B cell (primary cell): ENCODE data around the gene PIP4K2A. TPM values are rescaled to one million over a fixed set of nuclear protein-coding genes. Genes with fewer than 3 reads are reported as not detected.

ENCODE experiments used
- ATAC-seq: fragments of 200-7000 bp; cut with Tn5 transposase; one replicate; pipeline ENCODE4 v1.10.0; 2021; ENCODE audit warnings: low read depth, mild to moderate bottlenecking, moderate number of reproducible peaks, moderate library complexity
- CTCF ChIA-PET: fragments of 350-600 bp; sonication (Branson Sonifier 250); formaldehyde crosslinking; loops from one replicate; lab custom pipeline; 2021; ENCODE audit warnings: antibody characterized with exemption, inconsistent platforms; lab: Charles Lee
- POLR2A ChIA-PET: fragments of 350-600 bp; sonication (Branson Sonifier 250); formaldehyde crosslinking; loops from one replicate; lab custom pipeline; 2021; ENCODE audit warnings: antibody characterized with exemption; lab: Charles Lee
- DNase-seq: peaks from one replicate; pipeline ENCODE4 v3.0.0; 2013
- H2AFZ ChIP-seq: 2 replicates; pipeline ENCODE4 v1.6.1; 2012; ENCODE audit warnings: mild to moderate bottlenecking, low read depth, low read length; ENCODE audit not compliant: insufficient read depth, poor library complexity, severe bottlenecking
- H3K27ac ChIP-seq, 2 donors: 1 replicate in 1 of 2; 2 replicates in 1 of 2; pipeline ENCODE4 v1.5.1; 2012 to 2013; ENCODE audit warnings: low read length in 2 of 2, mild to moderate bottlenecking in 2 of 2, moderate library complexity in 1 of 2
- H3K27me3 ChIP-seq, 4 experiments: fragments of 200-600 bp in 1 of 4; sonication (generic) in 1 of 4; replicated peaks in 1 of 4; 1 replicate in 2 of 4; 2 replicates in 2 of 4; pipeline versions ENCODE4 v1.6.1 to v1.7.0; 2013 to 2016; ENCODE audit warnings: low read length in 3 of 4, mild to moderate bottlenecking in 2 of 4, mixed read lengths in 1 of 4, moderate library complexity in 1 of 4; ENCODE audit not compliant: insufficient read depth in 4 of 4, control insufficient read depth in 3 of 4; ENCODE audit errors: control extremely low read depth in 1 of 4
- H3K36me3 ChIP-seq, 2 experiments: replicated peaks in 1 of 2; 1 replicate in 1 of 2; 2 replicates in 1 of 2; pipeline versions ENCODE4 v1.6.1 to v1.7.1; 2013; ENCODE audit warnings: low read length in 1 of 2; ENCODE audit not compliant: insufficient read depth in 2 of 2, control insufficient read depth in 1 of 2; ENCODE audit errors: control extremely low read depth in 1 of 2, extremely low read depth in 1 of 2
- H3K4me1 ChIP-seq, 2 donors: fragments of 200-600 bp in 1 of 2; sonication (generic) in 1 of 2; 1 replicate in 1 of 2; 2 replicates in 1 of 2; pipeline versions ENCODE4 v1.5.1 to v1.6.1; 2013 to 2017; ENCODE audit warnings: low read length in 2 of 2; ENCODE audit not compliant: control insufficient read depth in 2 of 2, insufficient read depth in 2 of 2
- H3K4me2 ChIP-seq: replicated peaks from 2 replicates; pipeline ENCODE3; 2012; ENCODE audit warnings: mild to moderate bottlenecking, low read depth, low read length; ENCODE audit not compliant: poor library complexity, severe bottlenecking
- H3K4me3 ChIP-seq, 5 experiments: fragments of 200-600 bp in 1 of 5; sonication (generic) in 1 of 5; 1 replicate in 3 of 5; 2 replicates in 2 of 5; pipeline versions ENCODE4 v1.5.1 to v1.7.0; 2011 to 2016; ENCODE audit warnings: low read length in 4 of 5, mild to moderate bottlenecking in 4 of 5, low read depth in 2 of 5, control low read depth in 1 of 5, moderate library complexity in 1 of 5; ENCODE audit not compliant: insufficient read depth in 1 of 5; ENCODE audit errors: control extremely low read depth in 1 of 5, extremely low read depth in 1 of 5
- H3K79me2 ChIP-seq: fragments of 200-600 bp; sonication (generic); one replicate; pipeline ENCODE4 v1.6.0; 2016; ENCODE audit warnings: low read length; ENCODE audit not compliant: control insufficient read depth, insufficient read depth
- H3K9ac ChIP-seq: fragments of 200-600 bp; sonication (generic); 2 replicates; pipeline ENCODE4 v1.6.1; 2017; ENCODE audit warnings: mild to moderate bottlenecking, low read length, moderate library complexity
- H3K9me3 ChIP-seq, 3 donors: one replicate each; pipeline versions ENCODE4 v1.6.1 to v1.7.1; 2013; ENCODE audit warnings: low read length in 2 of 3; ENCODE audit not compliant: control insufficient read depth in 2 of 3, insufficient read depth in 1 of 3; ENCODE audit errors: control extremely low read depth in 1 of 3
- H4K20me1 ChIP-seq: 2 replicates; pipeline ENCODE4 v1.6.0; 2012; ENCODE audit warnings: mild to moderate bottlenecking, low read length; ENCODE audit not compliant: insufficient read depth, control insufficient read depth, poor library complexity, severe bottlenecking
- H3K27ac Mint-ChIP-seq: one replicate; pipeline ENCODE4 v1.8.0; 2021; ENCODE audit warnings: mixed read lengths
- H3K27me3 Mint-ChIP-seq: one replicate; pipeline ENCODE4 v1.8.0; 2021; ENCODE audit warnings: mixed read lengths
- H3K4me1 Mint-ChIP-seq: one replicate; pipeline ENCODE4 v1.8.0; 2021; ENCODE audit warnings: mixed read lengths
- H3K4me3 Mint-ChIP-seq: one replicate; pipeline ENCODE4 v1.8.0; 2021; ENCODE audit warnings: mixed read lengths
- H3K9me3 Mint-ChIP-seq: one replicate; pipeline ENCODE4 v1.8.0; 2022; ENCODE audit warnings: mixed read lengths; ENCODE audit not compliant: insufficient read depth
- EZH2 ChIP-seq: IDR thresholded peaks from 2 replicates; pipeline ENCODE4 v1.6.1; 2012; ENCODE audit warnings: borderline replicate concordance, low read depth, mild to moderate bottlenecking, moderate library complexity, low read length; ENCODE audit not compliant: insufficient read depth, poor library complexity, severe bottlenecking
- WGBS: methylation state at CpG from one replicate; pipeline ENCODE4 v1.1.5; 2013; ENCODE audit warnings: missing lambda C conversion rate; ENCODE audit not compliant: insufficient coverage; 5-methylcytosine and 5-hydroxymethylcytosine counted together
- intact Hi-C: fragments of 100-400 bp; cut with micrococcal nuclease; formaldehyde crosslinking; loops from one replicate; pipeline ENCODE4 v1.10.0; 2022
- polyA plus RNA-seq: library from polyadenylated mRNA; depleted of rRNA; stranded (reverse); fragments of >200 nt; gene quantifications from 2 replicates; pipeline ENCODE4 v1.2.3, GENCODE V29; 2012
- total RNA-seq, 2 donors: library from RNA; stranded (reverse); fragments of 120-200 nt in 1 of 2; gene quantifications; 1 replicate in 1 of 2; 2 replicates in 1 of 2; pipeline versions ENCODE4 v1.2.3 to v1.2.4, GENCODE V29; 2013 to 2022
- TF ChIP-seq, protein P1 (sequence below): fragments of 200-600 bp; IDR thresholded peaks from one replicate; pipeline ENCODE4 v1.8.0; 2022; ENCODE audit warnings: antibody characterized with exemption, mild to moderate bottlenecking

PIP4K2A gene
- total and polyA plus RNA-seq, 2 donors (not counting 1 experiment from before 2014, with no cell fraction given) = 21.8 to 103 TPM

DNA sequence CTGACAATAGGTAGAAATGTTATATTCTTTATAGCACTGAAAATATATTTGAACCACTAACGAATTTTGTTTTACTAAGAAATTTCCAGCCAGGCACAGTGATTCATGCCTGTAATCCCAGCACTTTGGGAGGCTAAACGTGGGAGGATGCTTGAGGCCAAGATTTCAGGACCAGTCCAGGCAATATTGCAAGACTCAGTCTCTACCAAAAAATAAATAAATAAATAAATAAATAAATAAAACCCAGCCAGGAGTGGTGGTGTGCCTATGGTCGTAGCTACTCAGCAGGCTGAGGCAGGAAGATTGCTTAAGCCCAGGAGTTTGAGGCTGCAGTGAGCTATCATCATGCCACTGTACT lies 39.8 kb downstream of the PIP4K2A start:
- Histone ChIP-seq H3K27ac (no peak overlapping the region), H3K4me3 (no peak overlapping the region), H4K20me1 (peaks cover 67% of the 10 kb centered on the region), H3K4me2 (no peak overlapping the region), H3K79me2 (peaks cover 100% of the 10 kb centered on the region), H2AFZ (no peak overlapping the region), H3K4me1 (peaks cover 15 to 19% of the 10 kb centered on the region in 2 donors), H3K9ac (no peak overlapping the region), H3K27me3 (no peaks in the 10 kb centered on the region), H3K9me3 (peaks cover 0 to 1% (median 0%) of the 10 kb centered on the region in 3 donors), H3K36me3 (peaks cover 0 to 1% of the 10 kb centered on the region in 2 experiments)
- DNase-seq (no peak), ATAC-seq (no peak)
- TF ChIP-seq, protein P1, sequence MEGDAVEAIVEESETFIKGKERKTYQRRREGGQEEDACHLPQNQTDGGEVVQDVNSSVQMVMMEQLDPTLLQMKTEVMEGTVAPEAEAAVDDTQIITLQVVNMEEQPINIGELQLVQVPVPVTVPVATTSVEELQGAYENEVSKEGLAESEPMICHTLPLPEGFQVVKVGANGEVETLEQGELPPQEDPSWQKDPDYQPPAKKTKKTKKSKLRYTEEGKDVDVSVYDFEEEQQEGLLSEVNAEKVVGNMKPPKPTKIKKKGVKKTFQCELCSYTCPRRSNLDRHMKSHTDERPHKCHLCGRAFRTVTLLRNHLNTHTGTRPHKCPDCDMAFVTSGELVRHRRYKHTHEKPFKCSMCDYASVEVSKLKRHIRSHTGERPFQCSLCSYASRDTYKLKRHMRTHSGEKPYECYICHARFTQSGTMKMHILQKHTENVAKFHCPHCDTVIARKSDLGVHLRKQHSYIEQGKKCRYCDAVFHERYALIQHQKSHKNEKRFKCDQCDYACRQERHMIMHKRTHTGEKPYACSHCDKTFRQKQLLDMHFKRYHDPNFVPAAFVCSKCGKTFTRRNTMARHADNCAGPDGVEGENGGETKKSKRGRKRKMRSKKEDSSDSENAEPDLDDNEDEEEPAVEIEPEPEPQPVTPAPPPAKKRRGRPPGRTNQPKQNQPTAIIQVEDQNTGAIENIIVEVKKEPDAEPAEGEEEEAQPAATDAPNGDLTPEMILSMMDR = no peak
- no peak for TF ChIP-seq EZH2
- ChIA-PET CTCF (no interaction called here), POLR2A (no interaction called here)
- intact Hi-C loops = no loop called here
- WGBS = 100% methylated on average over 1 of the region's 3 CpGs
- Mint-ChIP-seq H3K27me3 (no peaks in the 10 kb centered on the region), H3K4me3 (no peak overlapping the region), H3K9me3 (no peaks in the 10 kb centered on the region), H3K4me1 (peaks cover 78% of the 10 kb centered on the region), H3K27ac (no peak overlapping the region)

DNA sequence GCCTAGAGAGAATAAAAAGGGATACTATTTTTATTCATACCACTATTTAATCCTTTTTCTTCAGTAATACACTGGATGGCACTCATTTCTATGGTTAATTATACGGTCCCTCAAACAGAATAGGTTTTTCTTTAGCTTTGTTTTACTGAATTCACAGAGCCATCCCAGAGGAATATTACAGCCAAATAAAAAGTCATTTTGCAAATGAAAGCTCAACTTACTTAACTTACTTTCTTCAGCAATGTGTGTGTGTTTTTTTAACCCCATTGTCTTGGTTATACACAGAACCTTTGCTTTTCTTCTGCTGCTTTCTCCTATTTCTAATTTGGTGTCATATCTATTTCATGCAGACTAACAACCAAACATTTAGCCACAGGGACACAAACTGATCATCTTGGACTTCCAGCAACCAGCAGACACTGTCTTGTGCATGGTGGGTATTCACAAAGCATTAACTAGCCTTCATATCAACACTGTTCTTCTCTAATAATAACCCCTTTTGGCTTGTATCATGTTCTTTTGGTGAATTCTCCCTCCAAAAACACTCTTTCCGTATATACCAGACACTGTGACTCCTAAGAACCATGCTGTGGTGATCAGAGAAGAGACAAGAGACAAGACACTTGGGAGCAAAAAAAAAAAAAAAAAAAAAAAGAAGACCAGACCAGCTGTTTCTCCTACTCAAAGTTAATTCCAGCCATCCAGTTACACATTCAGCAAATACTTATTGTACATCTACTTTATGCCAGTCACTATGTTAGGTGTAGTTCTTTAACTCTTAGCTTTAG lies 40.4 kb downstream of the PIP4K2A start:
- peak overlapping the region; percentile 12 for H3K4me2 ChIP-seq
- peaks cover 0 to 1% of the 10 kb centered on the region in 2 experiments for H3K36me3 ChIP-seq
- ATAC-seq = no peak
- peaks cover 100% of the 10 kb centered on the region for H3K79me2 ChIP-seq
- intact Hi-C loops = no loop called here
- peaks cover 78% of the 10 kb centered on the region for H3K4me1 Mint-ChIP-seq
- no peaks in the 10 kb centered on the region for H3K9me3 Mint-ChIP-seq
- ChIA-PET CTCF (no interaction called here), POLR2A (no interaction called here)
- H3K4me3 Mint-ChIP-seq = no peak overlapping the region
- TF ChIP-seq EZH2 = no peak
- TF ChIP-seq, protein P1 = no peak
- no peaks in the 10 kb centered on the region for H3K27me3 Mint-ChIP-seq
- no peak overlapping the region for H2AFZ ChIP-seq
- H3K9ac ChIP-seq = no peak overlapping the region
- no peak for DNase-seq
- WGBS = no CpG with 5 or more reads among the region's 2 CpGs
- peaks cover 73% of the 10 kb centered on the region for H4K20me1 ChIP-seq
- H3K4me3 ChIP-seq = no peak overlapping the region
- H3K27ac Mint-ChIP-seq = peak overlapping the region; percentile 47
- no peaks in the 10 kb centered on the region for H3K27me3 ChIP-seq
- peak overlapping the region in 1 of 2 donors; percentile 7 for H3K27ac ChIP-seq
- H3K4me1 ChIP-seq = peaks cover 21 to 23% of the 10 kb centered on the region in 2 donors
- peaks cover 0 to 1% (median 0%) of the 10 kb centered on the region in 3 donors for H3K9me3 ChIP-seq
